Limb (tissue), 2 donors: ENCODE results near the gene RAB8B.

Experiments used
- DNase-seq, 2 donors: peaks; one replicate each; pipeline ENCODE4 v3.0.0-alpha.2; 2016; ENCODE audit errors: extremely low spot score in 2 of 2

The RAB8B gene

DNA sequence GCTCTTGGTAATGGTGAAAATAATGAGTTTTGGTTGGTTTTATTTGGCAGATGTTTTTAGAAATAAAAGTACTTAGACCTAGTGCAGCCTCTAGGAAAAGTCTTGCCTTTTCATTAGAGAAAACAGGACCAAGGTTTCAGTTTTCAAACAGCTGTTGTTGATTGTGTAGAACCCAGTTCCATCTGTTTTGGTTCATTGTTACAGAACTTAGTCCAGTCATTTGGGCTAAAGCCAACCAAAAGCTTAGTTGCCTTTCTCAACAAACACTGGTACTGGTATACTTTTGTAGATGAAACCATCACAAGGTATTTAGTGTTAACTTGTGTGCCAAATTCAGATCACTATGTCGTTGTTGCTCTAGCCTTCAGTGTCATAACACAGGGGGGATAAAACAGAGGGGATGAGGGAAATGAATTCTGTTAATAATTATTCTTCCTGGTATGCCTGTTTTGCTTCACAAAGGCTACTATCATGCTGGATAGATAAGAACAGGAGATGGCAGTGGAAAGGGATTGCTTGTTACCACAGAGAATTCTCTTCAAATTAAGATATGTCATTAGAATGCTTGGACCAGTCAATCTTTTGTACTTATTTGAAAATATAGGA is 75.4 kb downstream of the RAB8B start:
- DNase-seq = peak in 1 of 2 donors; percentile 52

DNA sequence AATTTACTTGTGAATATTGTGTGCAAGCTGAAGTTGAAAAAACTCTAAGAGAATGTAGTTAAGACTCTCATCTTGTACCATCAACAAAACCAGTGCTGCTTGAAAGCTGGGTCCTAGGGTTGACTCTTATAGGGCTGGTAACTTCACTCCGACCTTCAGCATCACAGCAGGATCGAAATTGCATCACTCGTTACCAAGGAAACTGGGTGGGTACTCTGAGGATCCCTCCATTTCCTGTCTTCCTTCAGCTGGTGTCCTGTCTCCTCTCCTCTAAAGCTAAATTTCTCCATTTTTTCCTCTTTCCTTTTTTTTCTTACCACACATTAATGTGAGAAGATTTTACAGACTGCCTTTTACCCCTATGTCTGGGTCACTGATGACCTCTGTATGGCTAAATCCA is 85.0 kb downstream of the RAB8B start:
- DNase-seq = no peak

DNA sequence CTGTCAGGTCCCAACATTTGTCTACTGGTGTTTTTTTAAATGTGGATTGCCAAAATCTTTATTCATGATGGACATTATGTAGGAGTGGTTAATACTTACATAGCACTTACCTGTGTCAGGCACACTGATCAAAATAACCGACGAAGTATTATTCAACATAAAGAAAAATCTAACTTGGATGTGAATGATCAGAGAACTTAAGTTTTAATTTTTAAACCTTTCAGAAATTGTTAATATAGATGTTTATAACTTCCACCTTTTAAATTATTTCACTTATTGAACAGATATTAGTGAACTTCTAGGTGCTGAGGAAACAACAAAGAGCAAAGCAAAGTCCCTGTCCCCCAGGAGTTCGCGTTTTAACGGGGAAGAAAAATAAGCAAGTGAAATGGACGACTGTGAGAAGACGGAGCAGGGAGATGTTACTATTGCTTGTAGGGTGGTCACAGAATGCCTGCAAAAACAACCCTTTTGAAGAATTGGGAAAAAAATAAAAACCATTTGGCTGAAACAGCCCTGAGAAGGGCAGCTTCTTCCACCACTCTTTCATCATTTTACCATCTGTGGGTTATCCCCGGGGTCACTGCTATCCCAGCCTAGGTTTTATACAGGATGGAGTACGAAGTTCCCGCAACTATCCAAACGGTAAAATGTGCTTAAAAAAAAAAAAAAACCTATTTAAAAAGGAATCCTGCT is 87.1 kb downstream of the RAB8B start:
- no peak for DNase-seq

GRCh38 chr15:63277038-63277892 is 87.9 kb downstream of the RAB8B start, which contains the start of gene APH1B:
APH1B (plus strand) TSS chr15:63277605; CDS start chr15:63277624, 19 bp downstream.
- peak; percentile 77 to 94 for DNase-seq

DNA sequence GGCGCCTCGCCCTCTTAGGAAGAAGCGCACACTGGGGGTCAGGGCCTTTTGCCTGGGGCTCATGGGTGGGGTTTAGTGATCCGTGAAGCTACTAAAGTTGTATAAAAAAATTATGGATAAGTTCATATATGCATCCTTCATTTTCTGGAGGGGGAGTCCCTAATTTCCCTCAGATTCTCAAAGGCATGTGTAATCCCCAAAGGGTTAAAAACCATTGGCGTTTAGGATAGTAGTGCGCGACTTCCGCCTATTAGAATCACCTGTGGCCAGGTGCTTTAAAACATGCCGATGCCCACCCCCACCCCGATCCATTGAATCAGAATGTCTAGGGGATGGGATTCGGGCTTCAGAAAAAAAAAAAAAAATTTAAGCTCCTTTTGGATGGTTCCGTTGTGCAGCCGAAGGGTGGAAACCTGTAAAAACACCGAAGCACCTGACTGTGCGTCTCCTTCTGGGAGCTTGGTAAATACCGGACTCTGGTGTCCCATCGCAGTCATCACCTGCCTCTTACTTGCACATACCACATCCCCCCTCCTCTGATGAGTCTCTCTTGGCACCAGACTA is 88.6 kb downstream of the RAB8B start:
- peak in 1 of 2 donors; percentile 34 for DNase-seq

- no peak for DNase-seq
Observed at GRCh38 chr15:63283126-63283525, 93.7 kb downstream of the RAB8B start.

DNA sequence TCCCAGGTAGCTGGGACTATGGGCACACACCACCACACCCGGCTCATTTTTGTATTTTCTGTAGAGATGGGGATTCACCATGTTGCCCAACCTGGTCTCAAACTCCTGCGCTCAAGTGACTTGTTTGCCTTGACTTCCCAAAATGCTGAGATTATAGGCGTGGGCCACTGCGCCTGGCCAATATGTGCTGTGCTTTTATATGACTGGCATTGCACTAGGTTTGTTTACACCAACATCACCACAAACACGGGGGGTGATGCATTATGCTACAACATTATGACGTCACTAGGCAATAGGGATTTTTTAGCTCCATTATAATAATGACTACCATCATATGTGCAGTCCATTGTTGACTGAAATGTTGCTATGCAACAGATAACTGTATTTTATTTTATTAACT is 94.9 kb downstream of the RAB8B start:
- no peak for DNase-seq

DNA sequence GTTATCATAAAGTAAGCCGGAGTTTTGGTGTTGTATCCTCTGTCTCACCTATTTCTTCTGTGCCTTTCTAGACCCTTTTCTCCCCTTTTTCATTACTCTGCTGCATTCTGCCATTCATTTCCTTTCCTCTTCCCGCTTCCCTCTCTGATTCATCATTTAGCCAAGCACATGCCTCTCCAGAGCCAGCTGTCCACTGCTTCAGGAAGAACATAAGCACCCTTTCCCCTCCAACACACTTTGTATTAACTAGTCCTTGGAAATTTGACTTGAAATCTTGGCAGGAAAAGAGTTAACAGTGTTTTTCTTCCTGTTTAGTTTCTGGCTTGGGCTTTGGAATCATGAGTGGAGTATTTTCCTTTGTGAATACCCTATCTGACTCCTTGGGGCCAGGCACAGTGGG is 97.7 kb downstream of the RAB8B start:
- DNase-seq = no peak

GRCh38 chr15:63288342-63288741 is 98.9 kb downstream of the RAB8B start:
- no peak for DNase-seq

GRCh38 chr15:63288778-63289378 is 99.5 kb downstream of the RAB8B start:
- peak in 1 of 2 donors; percentile 82 for DNase-seq

DNA sequence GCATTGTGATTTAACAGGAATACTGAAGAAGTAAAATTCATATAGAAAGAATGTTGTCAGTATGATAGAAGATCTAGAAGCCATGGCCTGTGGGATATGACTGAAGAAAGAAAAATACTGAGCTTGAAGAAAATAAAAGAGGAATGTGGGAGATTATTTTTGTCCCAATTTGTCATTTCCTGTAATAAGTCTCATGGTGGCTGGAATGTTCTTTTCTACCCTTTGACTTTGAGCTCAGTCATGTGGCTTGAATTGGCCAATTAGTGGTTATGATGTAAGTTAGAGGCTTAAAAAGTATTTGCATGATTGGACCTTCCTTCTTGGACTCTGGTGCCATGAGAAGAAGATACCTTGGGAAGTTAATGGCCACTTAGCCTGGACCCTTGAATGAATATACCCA is 102.1 kb downstream of the RAB8B start:
- DNase-seq = no peak

DNA sequence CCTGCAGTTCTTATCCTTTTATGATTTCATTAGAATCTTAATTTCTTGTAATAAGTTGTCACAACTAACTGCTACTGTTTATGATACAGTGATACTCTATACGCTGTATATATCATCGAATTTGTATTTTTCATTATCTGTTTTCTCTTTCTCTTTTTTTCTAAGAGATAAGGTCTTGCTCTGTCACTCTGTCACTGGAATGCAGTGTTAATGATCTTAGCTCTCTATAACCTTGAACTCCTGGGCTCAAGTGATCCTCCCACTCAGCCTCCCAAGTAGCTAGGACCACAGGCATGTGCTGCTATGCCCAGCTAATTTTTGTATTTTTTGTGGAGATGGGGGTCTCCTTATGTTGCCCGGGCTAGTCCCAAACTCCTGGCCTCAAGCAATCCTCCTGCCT is 102.8 kb downstream of the RAB8B start:
- DNase-seq = no peak

DNA sequence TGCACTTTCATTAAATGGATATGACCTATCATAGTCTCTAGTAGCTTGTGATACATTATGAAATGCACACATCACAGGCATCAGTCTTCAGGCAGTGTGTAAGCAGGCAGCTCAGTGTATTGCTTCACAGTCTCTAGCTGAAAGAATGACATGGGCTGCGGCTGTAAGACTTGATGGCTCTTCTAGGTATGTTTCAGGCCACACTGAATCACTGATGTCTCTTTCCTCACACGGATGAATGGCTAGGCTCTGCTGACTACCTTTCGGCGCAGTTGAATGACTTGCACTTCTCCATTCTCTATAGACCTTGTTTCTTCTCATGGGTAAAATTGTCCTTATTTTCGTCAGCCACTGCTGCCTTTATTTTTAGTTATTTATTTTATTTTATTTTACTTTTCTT is 103.4 kb downstream of the RAB8B start:
- DNase-seq = no peak

DNA sequence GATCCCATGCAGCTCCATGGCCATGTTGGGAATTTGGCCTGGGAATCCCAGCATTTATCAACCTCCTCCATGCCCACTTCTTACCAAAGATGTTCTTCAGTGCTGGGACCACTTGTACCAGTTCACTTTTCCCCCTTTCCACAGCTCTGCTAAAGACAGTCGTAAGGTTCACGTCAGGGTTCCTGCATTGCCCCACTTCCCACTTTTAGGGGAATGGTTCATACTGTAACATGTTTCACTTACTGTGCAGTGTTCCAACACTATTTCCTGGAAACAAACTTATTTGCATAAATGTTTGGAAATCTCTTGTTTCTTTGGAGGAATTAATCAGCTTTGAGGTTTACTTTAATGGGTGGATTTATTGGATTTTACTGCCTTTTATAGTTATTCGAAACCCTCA is 105.0 kb downstream of the RAB8B start:
- no peak for DNase-seq

DNA sequence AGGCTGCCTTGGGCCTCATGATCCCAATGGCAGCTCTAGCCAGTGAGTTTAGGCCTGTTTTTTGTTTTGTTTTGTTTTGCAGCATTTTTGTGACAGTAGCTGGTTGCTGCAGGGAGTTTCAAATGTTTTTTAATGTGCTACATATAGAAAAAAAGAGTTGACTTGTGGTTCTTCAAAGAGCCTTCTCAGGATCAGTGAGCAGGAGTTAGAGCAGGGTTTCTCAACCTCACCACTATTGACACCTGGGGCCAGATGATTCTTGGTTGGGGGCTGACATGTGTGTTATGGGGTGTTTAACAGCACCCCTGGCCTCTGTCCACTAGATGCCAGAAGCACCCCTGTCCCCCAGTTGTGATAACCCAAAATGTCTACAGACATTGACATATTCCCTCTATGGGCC is 105.9 kb downstream of the RAB8B start:
- DNase-seq = no peak

DNA sequence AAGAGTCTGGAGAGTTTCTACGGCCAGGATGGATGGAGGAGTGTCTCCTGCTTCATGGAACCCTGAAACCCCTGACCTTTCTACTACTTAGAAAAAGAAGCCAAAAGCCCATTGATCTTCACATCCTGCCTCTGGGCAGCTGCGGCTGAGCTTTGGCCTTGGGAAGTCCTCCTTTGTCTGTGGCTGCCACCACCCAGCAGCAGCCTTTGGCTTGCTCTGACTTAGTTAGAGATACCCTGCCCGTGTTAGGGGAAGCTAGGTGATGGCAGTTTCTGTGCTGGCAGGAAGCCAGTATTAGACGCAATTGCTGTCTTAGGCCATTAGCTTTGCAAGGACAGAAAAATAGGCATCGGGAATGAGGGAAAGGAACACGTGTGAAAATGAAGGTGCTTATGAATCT is 106.8 kb downstream of the RAB8B start:
- DNase-seq = no peak

DNA sequence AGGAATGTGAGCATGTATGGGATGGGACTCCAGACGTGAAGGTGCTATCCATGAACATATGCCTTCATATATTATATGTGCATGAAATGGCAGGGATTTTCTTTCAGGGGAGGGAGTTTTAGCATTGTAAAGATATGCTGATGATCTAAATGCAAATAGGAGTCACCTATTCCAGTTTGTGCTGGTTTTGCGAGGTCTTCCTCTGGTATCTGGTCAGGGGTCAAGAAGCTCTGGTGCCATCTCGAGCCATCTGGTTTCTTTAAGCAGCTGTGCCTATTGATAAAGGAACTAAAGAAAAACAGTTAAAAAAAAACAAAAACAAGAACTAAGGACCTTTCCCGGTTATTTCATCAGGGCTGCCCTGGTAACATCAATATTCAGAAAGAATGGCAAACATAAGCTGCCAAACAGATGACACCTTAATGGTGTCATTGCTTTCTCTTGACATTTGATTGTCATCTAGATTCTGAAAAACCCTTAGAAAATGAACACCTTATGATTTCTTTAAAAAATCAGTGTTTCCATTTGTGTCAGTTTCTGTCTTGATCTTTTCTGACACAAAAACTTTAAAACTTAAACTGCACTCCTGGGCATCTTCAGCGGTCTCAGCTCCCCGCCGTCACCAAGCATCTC is 110.7 kb downstream of the RAB8B start:
- DNase-seq = no peak

DNA sequence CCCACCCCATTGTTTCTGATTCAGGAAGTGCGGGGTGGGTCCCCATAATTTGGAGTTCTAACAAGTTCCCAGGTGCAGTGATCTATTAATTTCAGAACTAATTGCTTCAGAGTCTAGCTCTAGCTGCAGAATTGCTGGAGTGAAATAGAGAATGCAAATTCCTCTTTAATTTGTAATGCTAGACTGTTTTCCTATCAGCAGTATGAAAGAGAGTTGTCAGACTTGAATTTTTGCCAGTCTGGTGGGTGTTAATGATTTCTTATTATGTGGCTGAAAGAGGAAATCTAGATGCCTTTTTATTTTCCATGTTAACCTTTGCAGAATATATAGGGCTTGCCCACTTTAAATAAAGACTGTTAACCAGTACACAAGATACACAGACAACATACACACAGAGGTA is 111.7 kb downstream of the RAB8B start:
- DNase-seq = no peak

DNA sequence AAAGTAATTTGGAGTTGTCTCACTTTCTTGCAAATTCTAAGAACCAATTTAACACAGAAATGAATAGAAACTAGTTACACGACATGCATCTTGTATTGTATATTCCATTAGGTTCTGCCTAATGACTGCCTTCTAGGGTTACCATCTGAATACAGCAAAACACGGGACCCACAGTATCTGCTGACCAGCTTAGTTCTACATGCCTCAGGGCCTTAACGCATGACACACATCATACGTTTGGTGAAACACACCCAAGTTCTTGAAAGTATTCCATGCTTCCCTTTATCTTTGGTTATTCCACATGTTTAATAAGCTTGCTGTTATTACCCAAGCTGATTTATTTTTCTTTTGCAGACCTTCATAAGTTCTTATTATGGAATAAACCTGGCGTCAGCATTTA is 115.9 kb downstream of the RAB8B start:
- no peak for DNase-seq

DNA sequence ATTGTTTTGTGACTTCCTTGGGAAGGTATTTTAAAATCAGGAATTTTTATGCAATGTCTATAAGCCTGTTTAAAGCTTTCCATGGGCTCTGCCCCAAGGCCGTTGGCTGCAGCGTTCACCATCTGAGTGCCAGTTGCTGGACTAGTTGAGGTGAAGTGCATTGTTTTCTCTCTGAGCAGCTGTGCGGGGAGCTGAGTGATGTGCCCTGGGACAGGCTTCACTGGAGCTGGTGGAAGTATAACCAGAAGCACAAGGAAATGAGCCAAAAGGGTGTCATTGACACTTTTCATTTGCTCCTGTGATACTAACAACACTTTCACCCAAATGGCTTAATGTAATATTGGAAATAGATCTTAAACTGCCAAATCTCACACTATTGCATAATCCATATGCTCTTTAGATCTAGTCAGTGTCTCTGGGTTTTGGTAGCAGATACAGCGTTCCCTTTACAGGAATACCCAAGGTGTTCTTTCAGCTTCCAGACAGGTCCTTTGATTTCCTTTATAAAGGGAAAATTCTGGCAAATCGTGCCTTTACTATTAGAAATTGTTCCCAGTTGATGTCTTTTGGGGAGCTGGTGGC is 117.2 kb downstream of the RAB8B start:
- no peak for DNase-seq

DNA sequence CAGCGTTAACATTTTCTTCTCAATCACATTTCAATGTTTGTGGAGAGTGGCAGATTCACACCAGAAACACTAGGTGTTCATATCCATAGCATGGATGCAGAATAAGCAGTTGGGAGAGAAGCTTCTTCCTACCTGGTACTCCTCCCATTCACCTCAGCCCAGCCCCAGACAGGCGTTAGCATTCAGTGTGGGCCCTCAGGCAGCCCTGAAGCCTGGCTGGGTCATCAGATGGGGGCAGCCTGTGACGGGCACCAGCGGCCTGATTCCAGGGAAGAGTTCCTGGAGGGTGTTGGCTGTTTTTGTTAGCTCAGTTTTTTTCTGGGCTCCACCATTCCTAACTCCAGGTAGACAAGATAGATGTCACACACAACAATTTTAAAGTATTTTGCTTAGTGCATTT is 119.1 kb downstream of the RAB8B start:
- DNase-seq = no peak
